ENCODE results near the gene IPO11. TPM values are rescaled to one million over a fixed set of nuclear protein-coding genes. Genes with fewer than 3 reads are reported as not detected.
"Not testable (repeated sequence)": the region's sequence is repeated elsewhere in the genome, so short reads cannot be mapped to it uniquely, and the experiment has no call there.

The IPO11 gene
- total RNA-seq, 2 donors from 2014 or later: 46.2 to 49.9 TPM

GRCh38 chr5:62653864-62654575 lies 241.5 kb downstream of the IPO11 start:
- ATAC-seq (no peak), DNase-seq (ENCODE audit: low spot score in 2 of 2) (no peak)
- Mint-ChIP-seq H3K36me3 (peaks cover 0 to 18% of the 10 kb centered on the region in 2 donors), H3K27ac (peak overlapping the region in 1 of 2 donors; percentile 82), H3K9me3 (peaks cover 14 to 24% of the 10 kb centered on the region in 2 donors)

DNA sequence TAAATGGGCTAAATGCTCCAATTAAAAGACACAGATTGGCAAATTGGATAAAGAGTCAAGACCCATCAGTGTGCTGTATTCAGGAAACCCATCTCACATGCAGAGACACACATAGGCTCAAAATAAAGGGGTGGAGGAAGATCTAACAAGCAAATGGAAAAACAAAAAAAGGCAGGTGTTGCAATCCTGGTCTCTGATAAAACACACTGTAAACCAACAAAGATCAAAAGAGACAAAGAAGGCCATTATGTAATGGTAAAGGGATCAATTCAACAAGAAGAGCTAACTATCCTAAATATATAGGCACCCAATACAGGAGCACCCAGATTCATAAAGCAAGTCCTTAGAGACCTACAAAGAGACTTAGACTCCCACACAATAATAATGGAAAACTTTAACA lies 245.2 kb downstream of the IPO11 start:
- ATAC-seq; H3K27ac Mint-ChIP-seq; DNase-seq (ENCODE audit: low spot score in 2 of 2): not testable (repeated sequence)
- peaks cover 14 to 29% of the 10 kb centered on the region in 2 donors for H3K9me3 Mint-ChIP-seq
- H3K36me3 Mint-ChIP-seq: peaks cover 0 to 19% of the 10 kb centered on the region in 2 donors

- Mint-ChIP-seq H3K9me3 (peaks cover 10 to 11% of the 10 kb centered on the region in 2 donors), H3K36me3 (peaks cover 0 to 7% of the 10 kb centered on the region in 2 donors), H3K27ac (no peak overlapping the region)
- ATAC-seq (no peak), DNase-seq (ENCODE audit: low spot score in 2 of 2) (no peak)
Observed at GRCh38 chr5:62661126-62661525, 248.6 kb downstream of the IPO11 start.

DNA sequence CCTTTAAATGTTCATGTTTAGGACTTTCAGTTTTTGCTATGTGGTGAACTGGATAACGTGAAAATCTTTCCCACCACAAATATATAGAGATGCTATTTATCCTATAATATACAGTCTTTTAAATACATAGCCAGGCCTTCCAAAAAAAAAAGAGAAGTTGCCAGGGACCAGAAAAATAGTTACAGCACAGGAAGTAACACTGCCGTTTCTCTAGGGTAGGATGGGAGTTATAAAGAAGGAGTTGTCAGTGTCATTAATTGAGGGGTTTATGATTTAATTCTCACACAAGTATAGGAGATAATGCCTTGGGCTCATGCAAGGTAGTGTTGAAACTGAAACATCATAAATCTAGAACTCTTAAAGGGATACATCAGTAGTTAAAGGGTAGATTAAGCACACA lies 250.0 kb downstream of the IPO11 start:
- Mint-ChIP-seq H3K27ac (no peak overlapping the region), H3K36me3 (peaks cover 0 to 7% of the 10 kb centered on the region in 2 donors), H3K9me3 (peaks cover 9 to 11% of the 10 kb centered on the region in 2 donors)
- DNase-seq (ENCODE audit: low spot score in 2 of 2) (no peak), ATAC-seq (no peak)

DNA sequence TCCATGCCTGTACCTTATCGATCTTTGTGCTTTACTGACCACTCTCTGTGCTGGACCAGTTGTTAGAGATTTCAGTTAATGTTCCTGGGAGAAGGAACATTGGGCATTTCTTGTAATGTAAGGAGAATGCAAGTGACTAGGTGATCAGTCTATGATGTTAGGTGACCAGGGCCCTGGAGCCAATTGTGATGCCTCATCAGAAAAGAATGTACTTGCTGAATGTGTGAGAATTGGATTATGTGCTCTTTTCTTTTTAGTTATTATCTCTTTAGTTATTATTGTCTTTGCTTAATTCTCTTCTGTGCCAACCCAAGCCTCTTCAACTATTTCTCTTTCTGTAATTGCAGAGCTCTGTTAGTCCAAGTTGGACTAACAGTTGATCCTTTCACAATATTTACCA lies 258.9 kb downstream of the IPO11 start:
- Mint-ChIP-seq H3K36me3 (peaks cover 0 to 8% of the 10 kb centered on the region in 2 donors), H3K9me3 (peaks cover 6 to 8% of the 10 kb centered on the region in 2 donors), H3K27ac (no peak overlapping the region)
- ATAC-seq (no peak), DNase-seq (ENCODE audit: low spot score in 2 of 2) (no peak)

DNA sequence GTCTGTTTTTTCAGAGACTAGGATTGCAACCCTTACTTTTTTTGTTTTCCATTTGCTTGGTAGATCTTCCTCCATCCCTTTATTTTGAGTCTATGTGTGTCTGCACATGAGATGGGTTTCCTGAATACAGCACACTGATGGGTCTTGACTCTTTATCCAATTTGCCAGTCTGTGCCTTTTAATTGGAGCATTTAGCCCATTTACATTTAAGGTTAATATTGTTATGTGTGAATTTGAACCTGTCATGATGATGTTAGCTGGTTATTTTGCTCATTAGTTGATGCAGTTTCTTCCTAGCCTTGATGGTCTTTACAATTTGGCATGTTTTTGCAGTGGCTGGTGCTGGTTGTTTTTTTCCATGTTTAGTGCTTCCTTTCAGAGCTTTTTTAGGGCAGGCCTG lies 264.0 kb downstream of the IPO11 start:
- not testable (repeated sequence) for H3K27ac Mint-ChIP-seq; DNase-seq (ENCODE audit: low spot score in 2 of 2); ATAC-seq
- H3K9me3 Mint-ChIP-seq: peaks cover 13 to 22% of the 10 kb centered on the region in 2 donors
- peaks cover 8 to 25% of the 10 kb centered on the region in 2 donors for H3K36me3 Mint-ChIP-seq

Other genes starting within 250 kb of the IPO11 start
- 100 to 1,000 TPM; 142 to 155 TPM for gene KIF2A, start 106.6 kb upstream of the IPO11 start, total RNA-seq
- 10 to 100 TPM; 43.7 to 44.8 TPM for gene DIMT1, start 8.9 kb upstream of the IPO11 start, total RNA-seq
- 1 to 10 TPM; 2.0 to 2.1 TPM for gene LRRC70, start 166.1 kb downstream of the IPO11 start, total RNA-seq